ENCODE measurements around the gene SERINC2. TPM values are rescaled to one million over a fixed set of nuclear protein-coding genes. Genes with fewer than 3 reads are reported as not detected.

SERINC2 gene
- total and polyA plus RNA-seq, 10 of the 15 experiments (the other 5 are each of a cell fraction or from before 2014, with no cell fraction given) = 0.02 to 9.4 (median 0.50) TPM

DNA sequence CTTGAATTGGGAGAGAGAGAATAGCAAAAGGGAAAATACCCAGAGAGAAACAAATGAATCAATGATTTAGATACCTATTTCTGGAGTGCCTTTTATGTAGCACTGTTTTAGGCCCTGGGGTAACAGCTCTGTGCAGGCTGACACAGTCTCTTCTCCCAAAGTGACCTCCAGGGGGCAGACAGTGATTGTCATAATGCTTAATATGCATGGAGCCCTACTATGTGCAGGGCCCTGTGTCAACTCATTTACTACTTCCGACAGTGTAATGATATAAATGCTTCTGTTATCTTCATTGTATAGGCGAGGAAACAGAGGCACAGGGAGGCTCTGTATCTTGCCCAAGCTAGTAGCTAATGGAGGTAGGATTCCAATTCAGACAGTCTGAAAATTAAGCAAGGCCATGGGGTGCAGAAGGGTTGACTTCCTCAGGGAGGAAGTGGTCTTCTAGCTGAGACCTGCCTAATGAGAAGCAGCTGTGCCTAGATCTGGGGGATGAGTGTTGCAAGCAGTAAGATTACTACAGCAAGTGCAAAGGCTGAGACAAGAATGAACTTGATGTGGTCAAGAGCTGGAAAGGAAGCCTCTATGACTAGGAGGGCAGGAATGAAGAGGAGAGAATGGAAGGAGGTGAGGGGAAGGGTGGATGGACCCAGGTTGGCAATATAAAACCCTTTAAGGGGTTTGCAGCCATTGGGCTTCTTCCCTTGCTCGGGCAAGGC lies 16.2 kb upstream of the SERINC2 start (continued):
- TF ChIP-seq, protein P1, sequence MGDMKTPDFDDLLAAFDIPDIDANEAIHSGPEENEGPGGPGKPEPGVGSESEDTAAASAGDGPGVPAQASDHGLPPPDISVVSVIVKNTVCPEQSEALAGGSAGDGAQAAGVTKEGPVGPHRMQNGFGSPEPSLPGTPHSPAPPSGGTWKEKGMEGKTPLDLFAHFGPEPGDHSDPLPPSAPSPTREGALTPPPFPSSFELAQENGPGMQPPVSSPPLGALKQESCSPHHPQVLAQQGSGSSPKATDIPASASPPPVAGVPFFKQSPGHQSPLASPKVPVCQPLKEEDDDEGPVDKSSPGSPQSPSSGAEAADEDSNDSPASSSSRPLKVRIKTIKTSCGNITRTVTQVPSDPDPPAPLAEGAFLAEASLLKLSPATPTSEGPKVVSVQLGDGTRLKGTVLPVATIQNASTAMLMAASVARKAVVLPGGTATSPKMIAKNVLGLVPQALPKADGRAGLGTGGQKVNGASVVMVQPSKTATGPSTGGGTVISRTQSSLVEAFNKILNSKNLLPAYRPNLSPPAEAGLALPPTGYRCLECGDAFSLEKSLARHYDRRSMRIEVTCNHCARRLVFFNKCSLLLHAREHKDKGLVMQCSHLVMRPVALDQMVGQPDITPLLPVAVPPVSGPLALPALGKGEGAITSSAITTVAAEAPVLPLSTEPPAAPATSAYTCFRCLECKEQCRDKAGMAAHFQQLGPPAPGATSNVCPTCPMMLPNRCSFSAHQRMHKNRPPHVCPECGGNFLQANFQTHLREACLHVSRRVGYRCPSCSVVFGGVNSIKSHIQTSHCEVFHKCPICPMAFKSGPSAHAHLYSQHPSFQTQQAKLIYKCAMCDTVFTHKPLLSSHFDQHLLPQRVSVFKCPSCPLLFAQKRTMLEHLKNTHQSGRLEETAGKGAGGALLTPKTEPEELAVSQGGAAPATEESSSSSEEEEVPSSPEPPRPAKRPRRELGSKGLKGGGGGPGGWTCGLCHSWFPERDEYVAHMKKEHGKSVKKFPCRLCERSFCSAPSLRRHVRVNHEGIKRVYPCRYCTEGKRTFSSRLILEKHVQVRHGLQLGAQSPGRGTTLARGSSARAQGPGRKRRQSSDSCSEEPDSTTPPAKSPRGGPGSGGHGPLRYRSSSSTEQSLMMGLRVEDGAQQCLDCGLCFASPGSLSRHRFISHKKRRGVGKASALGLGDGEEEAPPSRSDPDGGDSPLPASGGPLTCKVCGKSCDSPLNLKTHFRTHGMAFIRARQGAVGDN (IDR thresholded peaks at IDR 0.05) = no peak
- TF ChIP-seq, protein P2, sequence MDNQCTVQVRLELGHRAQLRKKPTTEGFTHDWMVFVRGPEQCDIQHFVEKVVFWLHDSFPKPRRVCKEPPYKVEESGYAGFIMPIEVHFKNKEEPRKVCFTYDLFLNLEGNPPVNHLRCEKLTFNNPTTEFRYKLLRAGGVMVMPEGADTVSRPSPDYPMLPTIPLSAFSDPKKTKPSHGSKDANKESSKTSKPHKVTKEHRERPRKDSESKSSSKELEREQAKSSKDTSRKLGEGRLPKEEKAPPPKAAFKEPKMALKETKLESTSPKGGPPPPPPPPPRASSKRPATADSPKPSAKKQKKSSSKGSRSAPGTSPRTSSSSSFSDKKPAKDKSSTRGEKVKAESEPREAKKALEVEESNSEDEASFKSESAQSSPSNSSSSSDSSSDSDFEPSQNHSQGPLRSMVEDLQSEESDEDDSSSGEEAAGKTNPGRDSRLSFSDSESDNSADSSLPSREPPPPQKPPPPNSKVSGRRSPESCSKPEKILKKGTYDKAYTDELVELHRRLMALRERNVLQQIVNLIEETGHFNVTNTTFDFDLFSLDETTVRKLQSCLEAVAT (IDR thresholded peaks at IDR 0.05) = no peak
- TF ChIP-seq, protein P3, sequence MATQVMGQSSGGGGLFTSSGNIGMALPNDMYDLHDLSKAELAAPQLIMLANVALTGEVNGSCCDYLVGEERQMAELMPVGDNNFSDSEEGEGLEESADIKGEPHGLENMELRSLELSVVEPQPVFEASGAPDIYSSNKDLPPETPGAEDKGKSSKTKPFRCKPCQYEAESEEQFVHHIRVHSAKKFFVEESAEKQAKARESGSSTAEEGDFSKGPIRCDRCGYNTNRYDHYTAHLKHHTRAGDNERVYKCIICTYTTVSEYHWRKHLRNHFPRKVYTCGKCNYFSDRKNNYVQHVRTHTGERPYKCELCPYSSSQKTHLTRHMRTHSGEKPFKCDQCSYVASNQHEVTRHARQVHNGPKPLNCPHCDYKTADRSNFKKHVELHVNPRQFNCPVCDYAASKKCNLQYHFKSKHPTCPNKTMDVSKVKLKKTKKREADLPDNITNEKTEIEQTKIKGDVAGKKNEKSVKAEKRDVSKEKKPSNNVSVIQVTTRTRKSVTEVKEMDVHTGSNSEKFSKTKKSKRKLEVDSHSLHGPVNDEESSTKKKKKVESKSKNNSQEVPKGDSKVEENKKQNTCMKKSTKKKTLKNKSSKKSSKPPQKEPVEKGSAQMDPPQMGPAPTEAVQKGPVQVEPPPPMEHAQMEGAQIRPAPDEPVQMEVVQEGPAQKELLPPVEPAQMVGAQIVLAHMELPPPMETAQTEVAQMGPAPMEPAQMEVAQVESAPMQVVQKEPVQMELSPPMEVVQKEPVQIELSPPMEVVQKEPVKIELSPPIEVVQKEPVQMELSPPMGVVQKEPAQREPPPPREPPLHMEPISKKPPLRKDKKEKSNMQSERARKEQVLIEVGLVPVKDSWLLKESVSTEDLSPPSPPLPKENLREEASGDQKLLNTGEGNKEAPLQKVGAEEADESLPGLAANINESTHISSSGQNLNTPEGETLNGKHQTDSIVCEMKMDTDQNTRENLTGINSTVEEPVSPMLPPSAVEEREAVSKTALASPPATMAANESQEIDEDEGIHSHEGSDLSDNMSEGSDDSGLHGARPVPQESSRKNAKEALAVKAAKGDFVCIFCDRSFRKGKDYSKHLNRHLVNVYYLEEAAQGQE (IDR thresholded peaks at IDR 0.05; ENCODE audit: low read depth, low read length) = no peak
- TF ChIP-seq SIN3A (IDR thresholded peaks at IDR 0.05; ENCODE audit: low read depth, low read length) (no peak), NFIC (IDR thresholded peaks at IDR 0.05; ENCODE audit: low read depth, low read length) (no peak), NFYA (IDR thresholded peaks at IDR 0.05; ENCODE audit: borderline replicate concordance, low read depth, low read length) (no peak), EGR1 (IDR thresholded peaks at IDR 0.05; ENCODE audit: borderline replicate concordance in 1 of 2, low read depth in 2 of 2, low read length in 2 of 2) (no peak), CHD4 (IDR thresholded peaks at IDR 0.05) (no peak), SIX5 (IDR thresholded peaks at IDR 0.05; ENCODE audit: low read depth, low read length, severe bottlenecking) (no peak), SMC3 (IDR thresholded peaks at IDR 0.05; ENCODE audit: borderline replicate concordance, low read length) (0 out of 2 replicates have a peak, but pooled peaks have one; percentile 16), JUND (IDR thresholded peaks at IDR 0.05; ENCODE audit: low read depth, low read length) (no peak), DPF2 (IDR thresholded peaks at IDR 0.05) (peak; percentile 96)
- TF ChIP-seq, protein P4, sequence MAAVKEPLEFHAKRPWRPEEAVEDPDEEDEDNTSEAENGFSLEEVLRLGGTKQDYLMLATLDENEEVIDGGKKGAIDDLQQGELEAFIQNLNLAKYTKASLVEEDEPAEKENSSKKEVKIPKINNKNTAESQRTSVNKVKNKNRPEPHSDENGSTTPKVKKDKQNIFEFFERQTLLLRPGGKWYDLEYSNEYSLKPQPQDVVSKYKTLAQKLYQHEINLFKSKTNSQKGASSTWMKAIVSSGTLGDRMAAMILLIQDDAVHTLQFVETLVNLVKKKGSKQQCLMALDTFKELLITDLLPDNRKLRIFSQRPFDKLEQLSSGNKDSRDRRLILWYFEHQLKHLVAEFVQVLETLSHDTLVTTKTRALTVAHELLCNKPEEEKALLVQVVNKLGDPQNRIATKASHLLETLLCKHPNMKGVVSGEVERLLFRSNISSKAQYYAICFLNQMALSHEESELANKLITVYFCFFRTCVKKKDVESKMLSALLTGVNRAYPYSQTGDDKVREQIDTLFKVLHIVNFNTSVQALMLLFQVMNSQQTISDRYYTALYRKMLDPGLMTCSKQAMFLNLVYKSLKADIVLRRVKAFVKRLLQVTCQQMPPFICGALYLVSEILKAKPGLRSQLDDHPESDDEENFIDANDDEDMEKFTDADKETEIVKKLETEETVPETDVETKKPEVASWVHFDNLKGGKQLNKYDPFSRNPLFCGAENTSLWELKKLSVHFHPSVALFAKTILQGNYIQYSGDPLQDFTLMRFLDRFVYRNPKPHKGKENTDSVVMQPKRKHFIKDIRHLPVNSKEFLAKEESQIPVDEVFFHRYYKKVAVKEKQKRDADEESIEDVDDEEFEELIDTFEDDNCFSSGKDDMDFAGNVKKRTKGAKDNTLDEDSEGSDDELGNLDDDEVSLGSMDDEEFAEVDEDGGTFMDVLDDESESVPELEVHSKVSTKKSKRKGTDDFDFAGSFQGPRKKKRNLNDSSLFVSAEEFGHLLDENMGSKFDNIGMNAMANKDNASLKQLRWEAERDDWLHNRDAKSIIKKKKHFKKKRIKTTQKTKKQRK (IDR thresholded peaks at IDR 0.05; ENCODE audit: low read depth, low read length) = no peak
- TF ChIP-seq, protein P5, sequence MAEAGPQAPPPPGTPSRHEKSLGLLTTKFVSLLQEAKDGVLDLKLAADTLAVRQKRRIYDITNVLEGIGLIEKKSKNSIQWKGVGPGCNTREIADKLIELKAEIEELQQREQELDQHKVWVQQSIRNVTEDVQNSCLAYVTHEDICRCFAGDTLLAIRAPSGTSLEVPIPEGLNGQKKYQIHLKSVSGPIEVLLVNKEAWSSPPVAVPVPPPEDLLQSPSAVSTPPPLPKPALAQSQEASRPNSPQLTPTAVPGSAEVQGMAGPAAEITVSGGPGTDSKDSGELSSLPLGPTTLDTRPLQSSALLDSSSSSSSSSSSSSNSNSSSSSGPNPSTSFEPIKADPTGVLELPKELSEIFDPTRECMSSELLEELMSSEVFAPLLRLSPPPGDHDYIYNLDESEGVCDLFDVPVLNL (IDR thresholded peaks at IDR 0.05; ENCODE audit: low read depth, low read length) = no peak
- TF ChIP-seq, protein P6, sequence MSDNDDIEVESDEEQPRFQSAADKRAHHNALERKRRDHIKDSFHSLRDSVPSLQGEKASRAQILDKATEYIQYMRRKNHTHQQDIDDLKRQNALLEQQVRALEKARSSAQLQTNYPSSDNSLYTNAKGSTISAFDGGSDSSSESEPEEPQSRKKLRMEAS (IDR thresholded peaks at IDR 0.05; ENCODE audit: low read depth, low read length) = no peak
